GM20000 (cell line): ENCODE results near the gene SELENOM.

ENCODE experiments used
- DNase-seq: peaks from one replicate; pipeline ENCODE4 v3.0.0; 2012; ENCODE audit warnings: low spot score
- TF ChIP-seq, protein P1 (sequence below): IDR thresholded peaks from 2 replicates; pipeline ENCODE4 v1.5.1; 2012; ENCODE audit warnings: mild to moderate bottlenecking, control low read depth; ENCODE audit errors: extremely low read depth, missing control alignments

The SELENOM gene

DNA sequence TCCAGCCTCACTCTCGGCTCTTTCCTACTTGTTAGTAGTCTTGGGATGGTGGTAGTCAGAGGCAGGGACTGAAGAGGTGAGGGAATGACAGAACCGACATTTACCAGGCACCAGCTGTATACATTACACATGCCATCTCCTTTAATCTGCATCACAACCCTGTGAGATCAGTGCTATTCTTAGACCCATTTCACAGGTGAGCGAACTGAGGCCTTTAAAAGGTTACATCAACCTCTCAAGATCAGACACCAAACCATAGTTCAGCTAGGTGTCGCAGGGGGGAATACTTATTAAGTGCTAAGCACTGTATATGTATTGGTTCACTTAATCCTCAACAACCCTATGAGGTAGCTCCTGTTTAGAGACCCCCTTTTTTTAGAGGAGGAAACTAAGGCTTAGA lies 27.3 kb upstream of the SELENOM start:
- TF ChIP-seq, protein P1, sequence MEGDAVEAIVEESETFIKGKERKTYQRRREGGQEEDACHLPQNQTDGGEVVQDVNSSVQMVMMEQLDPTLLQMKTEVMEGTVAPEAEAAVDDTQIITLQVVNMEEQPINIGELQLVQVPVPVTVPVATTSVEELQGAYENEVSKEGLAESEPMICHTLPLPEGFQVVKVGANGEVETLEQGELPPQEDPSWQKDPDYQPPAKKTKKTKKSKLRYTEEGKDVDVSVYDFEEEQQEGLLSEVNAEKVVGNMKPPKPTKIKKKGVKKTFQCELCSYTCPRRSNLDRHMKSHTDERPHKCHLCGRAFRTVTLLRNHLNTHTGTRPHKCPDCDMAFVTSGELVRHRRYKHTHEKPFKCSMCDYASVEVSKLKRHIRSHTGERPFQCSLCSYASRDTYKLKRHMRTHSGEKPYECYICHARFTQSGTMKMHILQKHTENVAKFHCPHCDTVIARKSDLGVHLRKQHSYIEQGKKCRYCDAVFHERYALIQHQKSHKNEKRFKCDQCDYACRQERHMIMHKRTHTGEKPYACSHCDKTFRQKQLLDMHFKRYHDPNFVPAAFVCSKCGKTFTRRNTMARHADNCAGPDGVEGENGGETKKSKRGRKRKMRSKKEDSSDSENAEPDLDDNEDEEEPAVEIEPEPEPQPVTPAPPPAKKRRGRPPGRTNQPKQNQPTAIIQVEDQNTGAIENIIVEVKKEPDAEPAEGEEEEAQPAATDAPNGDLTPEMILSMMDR, result no peak
- DNase-seq, result no peak

GRCh38 chr22:31133911-31134310 lies 26.5 kb upstream of the SELENOM start:
- no peak for DNase-seq
- TF ChIP-seq, protein P1, result no peak

DNA sequence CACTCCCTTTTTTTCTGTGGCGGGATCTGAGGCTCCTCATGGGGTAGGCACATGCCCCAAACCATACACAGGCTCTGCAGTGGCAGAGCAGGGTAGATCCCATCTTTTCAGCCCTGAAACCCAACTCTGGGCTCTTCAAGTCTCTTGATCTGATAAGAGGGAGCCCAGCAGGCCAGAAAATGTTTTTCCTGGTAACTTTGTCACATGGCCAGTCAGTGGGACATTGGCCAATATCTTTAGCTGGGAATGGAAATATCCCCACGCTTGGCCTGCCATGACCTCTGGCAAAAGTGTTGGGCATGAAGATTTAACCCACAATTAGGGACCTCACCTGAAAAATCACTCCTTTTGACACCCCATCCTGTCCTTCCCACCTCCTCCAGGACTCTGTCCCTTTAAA lies 23.5 kb upstream of the SELENOM start:
- TF ChIP-seq, protein P1, result no peak
- no peak for DNase-seq

DNA sequence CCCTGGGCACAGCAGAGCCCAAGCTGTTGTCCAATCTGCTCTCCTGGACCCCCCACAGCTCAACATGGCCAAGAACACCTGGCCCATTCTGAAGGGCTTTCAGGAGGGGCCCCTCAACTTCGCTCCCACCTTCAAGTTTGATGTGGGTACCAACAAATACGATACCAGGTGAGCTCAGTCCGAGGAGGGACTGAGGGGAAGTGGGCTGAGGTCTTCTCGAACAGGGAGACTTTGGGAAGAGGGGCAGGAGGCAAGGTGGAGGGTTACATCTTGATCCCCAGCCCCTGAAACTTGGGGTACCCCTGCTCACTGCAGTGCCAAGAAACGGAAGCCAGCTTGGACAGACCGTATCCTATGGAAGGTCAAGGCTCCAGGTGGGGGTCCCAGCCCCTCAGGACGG lies 20.8 kb upstream of the SELENOM start:
- TF ChIP-seq, protein P1, result no peak
- DNase-seq, result no peak

- TF ChIP-seq, protein P1, result no peak
- no peak for DNase-seq
Observed at GRCh38 chr22:31127181-31127772, 19.9 kb upstream of the SELENOM start.

DNA sequence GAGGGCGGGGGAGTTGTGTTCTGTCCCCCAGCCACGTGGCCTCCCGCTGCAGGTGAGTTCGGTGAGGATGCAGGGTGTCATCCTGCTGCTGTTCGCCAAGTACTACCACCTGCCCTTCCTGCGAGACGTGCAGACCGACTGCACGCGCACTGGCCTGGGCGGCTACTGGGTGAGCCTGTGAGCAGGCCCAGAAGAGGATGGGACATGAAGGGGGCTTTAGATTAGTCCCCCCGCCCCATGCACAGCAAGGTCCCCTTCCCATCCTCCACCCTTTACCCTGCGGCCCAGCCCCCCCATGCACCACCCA lies 19.5 kb upstream of the SELENOM start:
- TF ChIP-seq, protein P1, result no peak
- no peak for DNase-seq

DNA sequence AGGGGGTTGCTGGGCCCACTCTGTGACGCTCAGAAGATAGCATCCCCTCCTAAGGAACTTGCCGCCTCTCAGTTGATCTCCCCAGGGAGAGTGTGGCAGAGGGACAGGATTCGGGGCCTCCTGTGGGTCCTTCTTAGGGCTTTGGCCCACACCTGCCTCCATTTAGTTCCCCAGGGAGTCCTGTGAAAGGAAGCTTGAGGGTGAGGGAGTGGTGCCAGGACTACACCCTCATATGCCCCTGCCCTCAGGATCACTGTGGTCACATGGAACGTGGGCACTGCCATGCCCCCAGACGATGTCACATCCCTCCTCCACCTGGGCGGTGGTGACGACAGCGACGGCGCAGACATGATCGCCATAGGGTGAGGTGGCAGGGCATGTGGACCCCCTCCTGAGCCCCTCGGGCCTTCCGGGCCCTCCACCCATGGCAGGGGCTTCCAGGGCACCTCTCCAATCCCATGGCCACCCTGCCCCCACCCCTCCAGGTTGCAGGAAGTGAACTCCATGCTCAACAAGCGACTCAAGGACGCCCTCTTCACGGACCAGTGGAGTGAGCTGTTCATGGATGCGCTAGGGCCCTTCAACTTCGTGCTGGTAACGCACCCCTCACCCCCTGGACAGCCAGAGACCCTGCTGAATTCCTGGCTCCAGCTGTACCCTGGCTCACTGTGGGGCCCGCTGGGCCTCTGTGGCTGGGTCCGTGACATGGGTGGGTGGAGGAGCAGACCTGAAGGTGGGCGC lies 18.9 kb upstream of the SELENOM start:
- no peak for DNase-seq
- TF ChIP-seq, protein P1, result no peak
